Right cardiac atrium (tissue), 5 donors: ENCODE data around the gene FKBP14. TPM values are rescaled to one million over a fixed set of nuclear protein-coding genes. Genes with fewer than 3 reads are reported as not detected.
"Not testable (repeated sequence)": the region's sequence is repeated elsewhere in the genome, so short reads cannot be mapped to it uniquely, and the experiment has no call there.

ENCODE experiments used
- ATAC-seq, 2 donors: fragments of 200-7000 bp; cut with Tn5 transposase; one replicate each; pipeline versions ENCODE4 v1.8.0 to v1.9.1; 2020; ENCODE audit warnings: moderate library complexity in 2 of 2, mild to moderate bottlenecking in 1 of 2
- DNase-seq, 3 donors: peaks; one replicate each; pipeline ENCODE4 v3.0.0-alpha.2; 2020
- H3K27ac ChIP-seq: one replicate; pipeline ENCODE4 v1.5.1; 2013; ENCODE audit warnings: mild to moderate bottlenecking, low read length, control low read depth, moderate library complexity
- H3K27me3 ChIP-seq: one replicate; pipeline ENCODE4 v1.6.1; 2013; ENCODE audit not compliant: control insufficient read depth, insufficient read depth
- H3K4me1 ChIP-seq: one replicate; pipeline ENCODE4 v1.6.1; 2013; ENCODE audit warnings: low read length; ENCODE audit not compliant: control insufficient read depth, insufficient read depth
- H3K4me3 ChIP-seq: one replicate; pipeline ENCODE4 v1.5.1; 2013; ENCODE audit warnings: low read length, control low read depth
- H3K9me3 ChIP-seq: one replicate; pipeline ENCODE4 v1.6.1; 2013; ENCODE audit warnings: low read length; ENCODE audit not compliant: control insufficient read depth
- WGBS: extraction: QIAGEN DNeasy Blood & Tissue Kit; methylation state at CpG from one replicate; pipeline ENCODE4 v1.1.7; 2013; 5-methylcytosine and 5-hydroxymethylcytosine counted together
- intact Hi-C, 4 donors: fragments of 100-400 bp; cut with DNase I; formaldehyde crosslinking; loops; one replicate each; pipeline versions ENCODE4 v1.11.0 to v1.14.0; 2022 to 2023
- long read RNA-seq, 4 donors: library from polyadenylated mRNA; unstranded; transcript quantifications; one replicate each; pipeline ENCODE4 v2.0.0, GENCODE V29; 2020 to 2021
- polyA plus RNA-seq: library from polyadenylated mRNA; stranded (reverse); fragments of 200-250 nt; gene quantifications from one replicate; pipeline ENCODE4 v1.2.3, GENCODE V29; 2013
- total RNA-seq, 4 donors: library from RNA; stranded (reverse); fragmentation: NEBNext Ultra II Directional; extraction: Animal tissue kit (Norgen Biotek cat#: 25700); gene quantifications; one replicate each; pipeline ENCODE4 v1.2.1, GENCODE V29; 2021
- donor health status: healthy with polysubstance abuse.
- donor health status: DM: no; HTN: yes; CAD: no.
- donor health status: DM: no; HTN: no; CAD: no.
- donor health status: DM: no; HTN: yes; CAD: no; lungs with severe emphysema.
- donor health status: DM: yes; HTN: yes; CAD: no.

The FKBP14 gene
- total RNA-seq (10 to 100 TPM; 11.8 to 23.6 (median 13.8) TPM), polyA plus RNA-seq (3.8 TPM)
- long read RNA-seq, donor 1, full-length matches to known transcripts = 16 of 17 reads
- long read RNA-seq, donor 1, partial matches to known transcripts = 1 of 17 reads
- long read RNA-seq, donor 1, other reads (novel, unspliced or antisense) = 0 of 17 reads
- long read RNA-seq, donor 2, full-length matches to known transcripts = 5 of 5 reads
- long read RNA-seq, donor 2, partial matches to known transcripts = 0 of 5 reads
- long read RNA-seq, donor 2, other reads (novel, unspliced or antisense) = 0 of 5 reads
- long read RNA-seq, donor 3, full-length matches to known transcripts = 56 of 61 reads
- long read RNA-seq, donor 3, partial matches to known transcripts = 1 of 61 reads
- long read RNA-seq, donor 3, other reads (novel, unspliced or antisense) = 4 of 61 reads
- long read RNA-seq, donor 4, full-length matches to known transcripts = 3 of 3 reads
- long read RNA-seq, donor 4, partial matches to known transcripts = 0 of 3 reads
- long read RNA-seq, donor 4, other reads (novel, unspliced or antisense) = 0 of 3 reads

- Histone ChIP-seq H3K4me1 (no peaks in the 10 kb centered on the region), H3K27ac (peak within 1 kb of the TSS; percentile 88), H3K27me3 (no peaks in the 10 kb centered on the region), H3K9me3 (no peaks in the 10 kb centered on the region), H3K4me3 (peak within 1 kb of the TSS; percentile 96)
- WGBS = under 1% methylated on average over 35 of the region's 35 CpGs
- intact Hi-C loops = no loop called here
- ATAC-seq (peak; percentile 96), DNase-seq (peak; percentile 97 to 99 (median 98))
Measured at GRCh38 chr7:30026229-30027064, at the start of gene FKBP14. Gene FKBP14, minus strand, starts transcription at chr7:30026702. Its CDS starts 194 bp downstream, at chr7:30026508.

- intact Hi-C loops = no loop called here
- no peak for DNase-seq
- H3K27me3 ChIP-seq = no peaks in the 10 kb centered on the region
- no peak overlapping the region for H3K27ac ChIP-seq
- H3K4me1 ChIP-seq = no peaks in the 10 kb centered on the region
- H3K4me3 ChIP-seq = no peak overlapping the region
- H3K9me3 ChIP-seq = no peaks in the 10 kb centered on the region
- ATAC-seq = no peak
- WGBS = 25% methylated on average over 1 of the region's 1 CpG
Measured at GRCh38 chr7:30074422-30075030, 48.0 kb upstream of the FKBP14 start.

GRCh38 chr7:30072735-30073134 lies 46.2 kb upstream of the FKBP14 start:
- no peak overlapping the region for H3K27ac ChIP-seq
- 98% methylated on average over 1 of the region's 1 CpG for WGBS
- no peak for ATAC-seq
- H3K27me3 ChIP-seq = no peaks in the 10 kb centered on the region
- H3K9me3 ChIP-seq = no peaks in the 10 kb centered on the region
- H3K4me3 ChIP-seq = no peak overlapping the region
- no peak for DNase-seq
- H3K4me1 ChIP-seq = no peaks in the 10 kb centered on the region
- intact Hi-C loops = no loop called here

- Histone ChIP-seq H3K4me1 (no peaks in the 10 kb centered on the region), H3K9me3 (no peaks in the 10 kb centered on the region), H3K27ac (no peak overlapping the region), H3K27me3 (no peaks in the 10 kb centered on the region), H3K4me3 (no peak overlapping the region)
- ATAC-seq = no peak
- WGBS = 69% methylated on average over 1 of the region's 1 CpG
- DNase-seq = no peak
- intact Hi-C loops = no loop called here
Measured at GRCh38 chr7:30070052-30070451, 43.5 kb upstream of the FKBP14 start.

GRCh38 chr7:30069096-30069867 lies 42.8 kb upstream of the FKBP14 start:
- WGBS = 92% methylated on average over 5 of the region's 5 CpGs
- DNase-seq (no peak), ATAC-seq (no peak)
- Histone ChIP-seq H3K4me3 (no peak overlapping the region), H3K9me3 (no peaks in the 10 kb centered on the region), H3K27me3 (no peaks in the 10 kb centered on the region), H3K27ac (no peak overlapping the region), H3K4me1 (no peaks in the 10 kb centered on the region)
- intact Hi-C loops = loop anchor here in 1 of 4 donors (10.0 kb wide), 1 partner anchor 124 kb away; no protein-coding TSS in a partner anchor

GRCh38 chr7:30068117-30068516 lies 41.6 kb upstream of the FKBP14 start:
- H3K9me3 ChIP-seq = no peaks in the 10 kb centered on the region
- intact Hi-C loops = loop anchor here in 1 of 4 donors (10.0 kb wide), 1 partner anchor 123 kb away; no protein-coding TSS in a partner anchor
- DNase-seq = no peak
- no peaks in the 10 kb centered on the region for H3K27me3 ChIP-seq
- H3K4me3 ChIP-seq = no peak overlapping the region
- no peak overlapping the region for H3K27ac ChIP-seq
- no peaks in the 10 kb centered on the region for H3K4me1 ChIP-seq
- peak; percentile 59 to 74 for ATAC-seq

GRCh38 chr7:30066687-30067086 lies 40.2 kb upstream of the FKBP14 start:
- Histone ChIP-seq H3K9me3 (no peaks in the 10 kb centered on the region), H3K27ac (no peak overlapping the region), H3K4me3 (no peak overlapping the region), H3K27me3 (no peaks in the 10 kb centered on the region), H3K4me1 (no peaks in the 10 kb centered on the region)
- intact Hi-C loops = loop anchor here in 1 of 4 donors (10.0 kb wide), 1 partner anchor 122 kb away; no protein-coding TSS in a partner anchor
- no peak for ATAC-seq
- 96% methylated on average over 1 of the region's 1 CpG for WGBS
- DNase-seq = no peak

GRCh38 chr7:30065746-30066145 lies 39.2 kb upstream of the FKBP14 start:
- intact Hi-C loops = loop anchor here in 1 of 4 donors (10.0 kb wide), 1 partner anchor 121 kb away; no protein-coding TSS in a partner anchor

GRCh38 chr7:30062587-30062986 lies 36.1 kb upstream of the FKBP14 start:
- DNase-seq = no peak
- peak; percentile 70 to 72 for ATAC-seq
- Histone ChIP-seq H3K27me3 (no peaks in the 10 kb centered on the region), H3K9me3 (no peaks in the 10 kb centered on the region), H3K27ac (no peak overlapping the region), H3K4me3 (no peak overlapping the region), H3K4me1 (no peaks in the 10 kb centered on the region)
- intact Hi-C loops = loop anchor here in 1 of 4 donors (10.0 kb wide), 1 partner anchor 118 kb away; no protein-coding TSS in a partner anchor
- WGBS = 62% methylated on average over 1 of the region's 1 CpG

More at GRCh38 chr7:30065746-30066145, 39.2 kb upstream of the FKBP14 start:
- DNase-seq (no peak), ATAC-seq (no peak)
- WGBS = 84% methylated on average over 3 of the region's 3 CpGs
- no peak overlapping the region for H3K4me3 ChIP-seq
- H3K9me3 ChIP-seq = no peaks in the 10 kb centered on the region
- H3K4me1 ChIP-seq = no peaks in the 10 kb centered on the region
- H3K27ac ChIP-seq = no peak overlapping the region
- H3K27me3 ChIP-seq = no peaks in the 10 kb centered on the region

GRCh38 chr7:30061786-30062185 lies 35.3 kb upstream of the FKBP14 start:
- H3K27ac ChIP-seq, H3K9me3 ChIP-seq, H3K4me3 ChIP-seq, H3K4me1 ChIP-seq, H3K27me3 ChIP-seq: not testable (repeated sequence)
- intact Hi-C loops = loop anchor here in 1 of 4 donors (10.0 kb wide), 1 partner anchor 117 kb away; no protein-coding TSS in a partner anchor
- ATAC-seq = peak; percentile 83 to 86
- 22% methylated on average over 3 of the region's 3 CpGs for WGBS
- DNase-seq = peak in 2 of 3 donors; percentile 24 to 51
